Esophagus muscularis mucosa (tissue), 4 donors: ENCODE data around the gene LCN9.

ENCODE experiments used
- EP300 ChIP-seq: sonication (generic); formaldehyde crosslinking; IDR thresholded peaks from one replicate; pipeline ENCODE4 v1.6.1; 2017; ENCODE audit warnings: antibody characterized with exemption
- POLR2A ChIP-seq: fragments of 450-650 bp; IDR thresholded peaks from one replicate; pipeline ENCODE4 v1.6.1; 2017; ENCODE audit warnings: antibody characterized with exemption, moderate library complexity, mild to moderate bottlenecking, low read depth
- POLR2AphosphoS5 ChIP-seq, 2 donors: sonication (generic); formaldehyde crosslinking; IDR thresholded peaks; one replicate each; pipeline ENCODE4 v1.6.1; 2017; ENCODE audit warnings: antibody characterized with exemption in 2 of 2
- TF ChIP-seq, protein P1 (sequence below), 3 experiments: fragments of 200-600 bp in 2 of 3; fragments of 450-650 bp in 1 of 3; sonication (generic) in 2 of 3; IDR thresholded peaks; one replicate each; pipeline ENCODE4 v1.5.1; 2017 to 2019; ENCODE audit warnings: antibody characterized with exemption in 3 of 3, mild to moderate bottlenecking in 2 of 3, moderate library complexity in 1 of 3

DNA sequence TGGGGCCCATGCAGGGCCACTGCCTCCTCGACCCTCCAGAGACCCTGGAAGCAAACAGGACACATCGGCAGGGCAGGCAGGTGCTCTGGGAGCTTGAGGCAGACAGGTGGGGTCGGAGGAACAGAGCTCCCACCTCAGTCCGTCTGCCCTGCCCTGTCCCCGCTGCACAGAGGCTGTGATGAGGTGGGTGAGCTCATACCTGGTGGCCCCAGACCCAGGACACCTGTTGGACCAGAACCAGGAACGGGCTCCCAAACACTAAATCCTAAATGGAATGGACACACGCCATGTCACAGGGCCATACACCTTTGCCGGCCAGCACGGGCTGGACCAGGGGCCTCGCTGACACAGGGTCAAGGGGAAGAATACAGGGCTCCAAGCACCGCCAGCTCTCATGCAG, 30.7 kb downstream of the LCN9 start:
- TF ChIP-seq EP300 (no peak), POLR2A (no peak), POLR2AphosphoS5 (IDR thresholded peaks at IDR 0.05) (no peak)
- TF ChIP-seq, protein P1, sequence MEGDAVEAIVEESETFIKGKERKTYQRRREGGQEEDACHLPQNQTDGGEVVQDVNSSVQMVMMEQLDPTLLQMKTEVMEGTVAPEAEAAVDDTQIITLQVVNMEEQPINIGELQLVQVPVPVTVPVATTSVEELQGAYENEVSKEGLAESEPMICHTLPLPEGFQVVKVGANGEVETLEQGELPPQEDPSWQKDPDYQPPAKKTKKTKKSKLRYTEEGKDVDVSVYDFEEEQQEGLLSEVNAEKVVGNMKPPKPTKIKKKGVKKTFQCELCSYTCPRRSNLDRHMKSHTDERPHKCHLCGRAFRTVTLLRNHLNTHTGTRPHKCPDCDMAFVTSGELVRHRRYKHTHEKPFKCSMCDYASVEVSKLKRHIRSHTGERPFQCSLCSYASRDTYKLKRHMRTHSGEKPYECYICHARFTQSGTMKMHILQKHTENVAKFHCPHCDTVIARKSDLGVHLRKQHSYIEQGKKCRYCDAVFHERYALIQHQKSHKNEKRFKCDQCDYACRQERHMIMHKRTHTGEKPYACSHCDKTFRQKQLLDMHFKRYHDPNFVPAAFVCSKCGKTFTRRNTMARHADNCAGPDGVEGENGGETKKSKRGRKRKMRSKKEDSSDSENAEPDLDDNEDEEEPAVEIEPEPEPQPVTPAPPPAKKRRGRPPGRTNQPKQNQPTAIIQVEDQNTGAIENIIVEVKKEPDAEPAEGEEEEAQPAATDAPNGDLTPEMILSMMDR (IDR thresholded peaks at IDR 0.05) = no peak
